OCI-LY3 (cell line): ENCODE measurements around the gene TK1.
A peak's percentile ranks its signal among the peaks of the same experiment; 100 is the strongest.

Experiments
- H2AFZ ChIP-seq: fragments of 200-600, 300-600 bp; shearing (Covaris generic); 2 replicates; pipeline ENCODE4 v1.6.0; 2014; ENCODE audit warnings: antibody characterized with exemption, low read depth, low read length
- H3K27ac ChIP-seq: fragments of 200-600, 300-600 bp; sonication (generic); 2 replicates; pipeline ENCODE4 v1.5.1; 2014; ENCODE audit warnings: mild to moderate bottlenecking, low read length, moderate library complexity, mixed read lengths
- H3K27me3 ChIP-seq: fragments of 200-600, 300-600 bp; sonication (generic); 2 replicates; pipeline ENCODE4 v1.6.1; 2014; ENCODE audit warnings: low read depth, low read length, mixed read lengths
- H3K36me3 ChIP-seq: fragments of 200-600, 300-600 bp; sonication (generic); replicated peaks from 2 replicates; pipeline ENCODE3; 2014; ENCODE audit warnings: low read depth, low read length, mixed read lengths
- H3K4me1 ChIP-seq: fragments of 300-600, 200-600 bp; sonication (generic); 2 replicates; pipeline ENCODE4 v1.6.1; 2014; ENCODE audit warnings: low read length, mixed read lengths
- H3K4me2 ChIP-seq: fragments of 200-600, 300-600 bp; sonication (generic); 2 replicates; pipeline ENCODE4 v1.6.1; 2014; ENCODE audit warnings: low read length, mixed read lengths
- H3K4me3 ChIP-seq: fragments of 300-600, 200-600 bp; sonication (generic); 2 replicates; pipeline ENCODE4 v1.5.1; 2014; ENCODE audit warnings: antibody characterized with exemption, mild to moderate bottlenecking, low read length, moderate library complexity
- H3K79me2 ChIP-seq: fragments of 300-600, 200-600 bp; shearing (Covaris generic); 2 replicates; pipeline ENCODE4 v1.6.1; 2014; ENCODE audit warnings: mild to moderate bottlenecking, low read length, mixed read lengths
- H3K9ac ChIP-seq: fragments of 300-600, 200-600 bp; shearing (Covaris generic); 2 replicates; pipeline ENCODE4 v1.6.0; 2014; ENCODE audit warnings: mild to moderate bottlenecking, low read length, moderate library complexity
- H3K9me3 ChIP-seq: fragments of 200-600, 300-600 bp; shearing (Covaris generic); 2 replicates; pipeline ENCODE4 v1.6.1; 2014; ENCODE audit warnings: low read length, mixed read lengths; ENCODE audit not compliant: insufficient read depth
- H4K20me1 ChIP-seq: fragments of 200-600, 300-600 bp; sonication (generic); 2 replicates; pipeline ENCODE4 v1.6.1; 2016; ENCODE audit warnings: low read length, mixed read lengths; ENCODE audit not compliant: insufficient read depth
- CTCF ChIP-seq: fragments of 200-600, 300-600 bp; sonication (generic); IDR thresholded peaks from 2 replicates; pipeline ENCODE4 v1.5.1; 2014; ENCODE audit warnings: antibody characterized with exemption, low read length, low read depth
- EZH2phosphoT487 ChIP-seq: fragments of 200-600 bp; shearing (Covaris generic); IDR thresholded peaks from 2 replicates; pipeline ENCODE4 v1.6.1; 2018; ENCODE audit warnings: antibody characterized with exemption, mixed run types, low read depth

TK1 gene

GRCh38 chr17:78233678-78234077 is 46.8 kb upstream of the TK1 start:
- H3K9me3 ChIP-seq = no peaks in the 10 kb centered on the region
- H3K36me3 ChIP-seq = no peaks in the 10 kb centered on the region
- no peak overlapping the region for H3K27ac ChIP-seq
- H3K4me3 ChIP-seq = no peak overlapping the region
- peaks cover 12% of the 10 kb centered on the region for H3K4me1 ChIP-seq
- H3K27me3 ChIP-seq = peaks cover 7% of the 10 kb centered on the region; the same call in 1 of the 2 replicates
- no peak overlapping the region for H3K4me2 ChIP-seq
- no peak overlapping the region for H2AFZ ChIP-seq
- TF ChIP-seq CTCF = no peak
- no peak for TF ChIP-seq EZH2phosphoT487
- H4K20me1 ChIP-seq = no peaks in the 10 kb centered on the region
- H3K9ac ChIP-seq = no peak overlapping the region
- no peaks in the 10 kb centered on the region for H3K79me2 ChIP-seq

GRCh38 chr17:78232859-78233173 is 46.0 kb upstream of the TK1 start:
- H3K79me2 ChIP-seq = no peaks in the 10 kb centered on the region
- no peak overlapping the region for H3K4me3 ChIP-seq
- peaks cover 7% of the 10 kb centered on the region; the same call in 1 of the 2 replicates for H3K27me3 ChIP-seq
- TF ChIP-seq CTCF (no peak), EZH2phosphoT487 (no peak)
- peaks cover 12% of the 10 kb centered on the region for H3K4me1 ChIP-seq
- no peaks in the 10 kb centered on the region for H3K36me3 ChIP-seq
- H3K9ac ChIP-seq = no peak overlapping the region
- no peaks in the 10 kb centered on the region for H4K20me1 ChIP-seq
- no peak overlapping the region for H3K4me2 ChIP-seq
- no peak overlapping the region for H2AFZ ChIP-seq
- no peak overlapping the region for H3K27ac ChIP-seq
- H3K9me3 ChIP-seq = no peaks in the 10 kb centered on the region

- no peaks in the 10 kb centered on the region for H3K9me3 ChIP-seq
- H3K36me3 ChIP-seq = no peaks in the 10 kb centered on the region
- no peaks in the 10 kb centered on the region for H3K79me2 ChIP-seq
- H3K4me2 ChIP-seq = no peak overlapping the region
- H4K20me1 ChIP-seq = no peaks in the 10 kb centered on the region
- no peak overlapping the region for H3K27ac ChIP-seq
- no peak overlapping the region for H3K4me3 ChIP-seq
- peaks cover 7% of the 10 kb centered on the region; the same call in 1 of the 2 replicates for H3K27me3 ChIP-seq
- H2AFZ ChIP-seq = no peak overlapping the region
- H3K4me1 ChIP-seq = peaks cover 17% of the 10 kb centered on the region
- H3K9ac ChIP-seq = no peak overlapping the region
- no peak for TF ChIP-seq CTCF
- no peak for TF ChIP-seq EZH2phosphoT487
Measured at GRCh38 chr17:78231991-78232858, 45.4 kb upstream of the TK1 start.

GRCh38 chr17:78230996-78231935 is 44.4 kb upstream of the TK1 start, which contains the start of gene TMEM235:
Gene TMEM235, plus strand, starts transcription at chr17:78231631. Its CDS starts 393 bp downstream, at chr17:78232024.
- H3K9ac ChIP-seq = no peak within 1 kb of the TSS
- no peak within 1 kb of the TSS for H2AFZ ChIP-seq

More at GRCh38 chr17:78230996-78231935, 44.4 kb upstream of the TK1 start, which contains the start of gene TMEM235:
- Histone ChIP-seq H3K36me3 (no peaks in the 10 kb centered on the region), H3K4me3 (no peak within 1 kb of the TSS), H3K4me1 (peaks cover 21% of the 10 kb centered on the region), H3K27ac (no peak within 1 kb of the TSS), H3K4me2 (peak within 1 kb of the TSS; percentile 15; the same call in 1 of the 2 replicates), H3K9me3 (no peaks in the 10 kb centered on the region), H4K20me1 (no peaks in the 10 kb centered on the region), H3K79me2 (no peaks in the 10 kb centered on the region), H3K27me3 (peaks cover 7% of the 10 kb centered on the region; the same call in 1 of the 2 replicates)
- TF ChIP-seq EZH2phosphoT487 (no peak), CTCF (no peak)
